OCI-LY7 (cell line): ENCODE data around the gene AKAP7. TPM values are rescaled to one million over a fixed set of nuclear protein-coding genes. Genes with fewer than 3 reads are reported as not detected.

Source experiments
- BruUV-seq: library from RNA; stranded (reverse); fragments of 400-500 nt; replicated peaks from 2 replicates; lab custom pipeline; 2021; lab: Mats Ljungman, UMichigan
- CTCF ChIA-PET: fragments of 300-600 bp; sonication (Branson Sonifier 250); formaldehyde crosslinking; loops from one replicate; lab custom pipeline; 2022; ENCODE audit warnings: antibody characterized with exemption; ENCODE audit not compliant: unreplicated experiment; lab: Charles Lee
- POLR2A ChIA-PET: fragments of 300-600 bp; sonication (Branson Sonifier 250); formaldehyde crosslinking; loops from one replicate; lab custom pipeline; 2022; ENCODE audit warnings: antibody characterized with exemption; lab: Charles Lee
- DNase-seq: peaks from one replicate; pipeline ENCODE4 v3.0.0-alpha.2; 2015; ENCODE audit warnings: low spot score
- H2AFZ ChIP-seq: fragments of 200-600 bp; sonication (generic), shearing (Covaris generic); 2 replicates; pipeline ENCODE4 v1.6.1; 2014; ENCODE audit warnings: mild to moderate bottlenecking, antibody characterized with exemption, low read length, moderate library complexity
- H3K27ac ChIP-seq: fragments of 200-600 bp; sonication (generic); 2 replicates; pipeline ENCODE4 v1.5.1; 2014; ENCODE audit warnings: mixed run types, low read depth, mild to moderate bottlenecking, moderate library complexity, low read length, inconsistent platforms; ENCODE audit not compliant: poor library complexity, severe bottlenecking
- H3K36me3 ChIP-seq: fragments of 200-600 bp; sonication (generic); 2 replicates; pipeline ENCODE4 v1.6.1; 2014; ENCODE audit warnings: mild to moderate bottlenecking, antibody characterized with exemption, low read length, moderate library complexity, mixed read lengths; ENCODE audit not compliant: insufficient read depth
- H3K4me1 ChIP-seq: fragments of 200-600 bp; sonication (generic); 2 replicates; pipeline ENCODE4 v1.5.1; 2014; ENCODE audit warnings: mild to moderate bottlenecking, low read length; ENCODE audit not compliant: insufficient read depth, poor library complexity, severe bottlenecking
- H3K4me2 ChIP-seq: fragments of 200-600 bp; sonication (generic); 2 replicates; pipeline ENCODE4 v1.6.1; 2014; ENCODE audit warnings: mild to moderate bottlenecking, low read length
- H3K4me3 ChIP-seq: fragments of 200-600 bp; sonication (generic); 2 replicates; pipeline ENCODE4 v1.5.1; 2014; ENCODE audit warnings: mild to moderate bottlenecking, low read depth, low read length; ENCODE audit not compliant: poor library complexity, severe bottlenecking
- H3K79me2 ChIP-seq: fragments of 200-600 bp; sonication (generic); 2 replicates; pipeline ENCODE4 v1.6.1; 2016; ENCODE audit warnings: low read depth, mild to moderate bottlenecking, low read length, moderate library complexity, mixed read lengths; ENCODE audit not compliant: insufficient read depth
- H3K9me2 ChIP-seq: fragments of 200-600 bp; sonication (generic); 2 replicates; pipeline ENCODE4 v1.6.1; 2016; ENCODE audit warnings: mild to moderate bottlenecking, low read length, mixed read lengths; ENCODE audit not compliant: insufficient read depth
- H3K9me3 ChIP-seq: fragments of 200-600 bp; sonication (generic); 2 replicates; pipeline ENCODE4 v1.6.1; 2014; ENCODE audit warnings: mild to moderate bottlenecking, mixed run types, low read length, mixed read lengths
- H4K20me1 ChIP-seq: fragments of 200-600 bp; sonication (generic); 2 replicates; pipeline ENCODE4 v1.6.1; 2014; ENCODE audit warnings: mild to moderate bottlenecking, antibody characterized with exemption, low read length, moderate library complexity, mixed read lengths; ENCODE audit not compliant: insufficient read depth
- EZH2phosphoT487 ChIP-seq: fragments of 200-600 bp; sonication (generic); IDR thresholded peaks from 2 replicates; pipeline ENCODE4 v1.6.1; 2018; ENCODE audit warnings: low read depth, borderline replicate concordance, mild to moderate bottlenecking, mixed run types, antibody characterized with exemption, low read length, moderate library complexity, mixed read lengths
- intact Hi-C: fragments of 100-400 bp; cut with micrococcal nuclease; formaldehyde crosslinking; loops from one replicate; pipeline ENCODE4 v1.10.0; 2022; ENCODE audit not compliant: unreplicated experiment
- total RNA-seq, 2 experiments: library from RNA; depleted of rRNA in 1 of 2; stranded (reverse); fragments of >200 nt in 1 of 2; shearing (Covaris generic) in 1 of 2; gene quantifications; 2 replicates each; pipeline ENCODE4 v1.2.3, GENCODE V29; 2014 to 2022
- TF ChIP-seq, protein P1 (sequence below): fragments of 200-600 bp; sonication (generic); conservative IDR thresholded peaks from 2 replicates; pipeline ENCODE4 v1.5.1; 2014; ENCODE audit warnings: mild to moderate bottlenecking, antibody characterized with exemption, low read length, moderate library complexity, mixed read lengths

AKAP7 gene
- total RNA-seq, 2 experiments from 2014 or later, result 5.6 to 6.9 TPM

DNA sequence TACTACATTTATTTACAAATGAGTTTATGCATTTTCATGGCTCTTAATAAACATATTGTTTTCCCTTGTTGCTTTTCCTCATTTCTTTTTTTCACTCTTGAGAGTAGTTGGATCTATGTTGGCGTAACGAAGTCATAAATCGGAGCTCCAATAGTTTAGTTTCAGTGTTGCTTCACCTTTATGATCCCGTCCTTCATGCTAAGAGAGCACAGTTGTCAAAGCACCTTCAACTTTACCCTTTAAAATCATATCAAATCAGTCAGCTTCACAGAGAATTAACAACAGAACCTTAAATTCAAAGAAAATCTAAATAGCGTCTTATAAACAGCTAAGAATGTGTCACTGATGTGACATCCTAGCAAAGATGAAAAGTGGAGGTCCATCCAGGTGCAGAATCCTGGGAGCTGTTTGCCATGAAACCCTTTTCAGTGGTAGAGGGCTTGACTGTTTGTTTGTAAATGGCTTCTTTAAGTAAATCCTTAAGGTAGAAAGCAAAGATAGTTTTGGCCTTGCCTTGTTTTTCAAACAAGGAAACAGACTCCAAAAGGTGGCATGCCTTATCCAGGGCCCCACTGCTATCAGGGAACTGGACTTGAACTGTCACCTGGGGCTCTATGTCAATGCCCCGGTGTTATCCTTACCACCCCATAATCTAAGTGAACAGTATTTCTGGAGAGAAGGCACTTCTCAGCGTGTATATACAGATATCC lies 148.4 kb downstream of the AKAP7 start:
- H2AFZ ChIP-seq, result no peak overlapping the region
- no peak overlapping the region for H3K4me2 ChIP-seq
- TF ChIP-seq, protein P1, sequence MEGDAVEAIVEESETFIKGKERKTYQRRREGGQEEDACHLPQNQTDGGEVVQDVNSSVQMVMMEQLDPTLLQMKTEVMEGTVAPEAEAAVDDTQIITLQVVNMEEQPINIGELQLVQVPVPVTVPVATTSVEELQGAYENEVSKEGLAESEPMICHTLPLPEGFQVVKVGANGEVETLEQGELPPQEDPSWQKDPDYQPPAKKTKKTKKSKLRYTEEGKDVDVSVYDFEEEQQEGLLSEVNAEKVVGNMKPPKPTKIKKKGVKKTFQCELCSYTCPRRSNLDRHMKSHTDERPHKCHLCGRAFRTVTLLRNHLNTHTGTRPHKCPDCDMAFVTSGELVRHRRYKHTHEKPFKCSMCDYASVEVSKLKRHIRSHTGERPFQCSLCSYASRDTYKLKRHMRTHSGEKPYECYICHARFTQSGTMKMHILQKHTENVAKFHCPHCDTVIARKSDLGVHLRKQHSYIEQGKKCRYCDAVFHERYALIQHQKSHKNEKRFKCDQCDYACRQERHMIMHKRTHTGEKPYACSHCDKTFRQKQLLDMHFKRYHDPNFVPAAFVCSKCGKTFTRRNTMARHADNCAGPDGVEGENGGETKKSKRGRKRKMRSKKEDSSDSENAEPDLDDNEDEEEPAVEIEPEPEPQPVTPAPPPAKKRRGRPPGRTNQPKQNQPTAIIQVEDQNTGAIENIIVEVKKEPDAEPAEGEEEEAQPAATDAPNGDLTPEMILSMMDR, result no peak
- TF ChIP-seq EZH2phosphoT487, result no peak
- peaks cover 9% of the 10 kb centered on the region for H3K4me1 ChIP-seq
- no peaks in the 10 kb centered on the region for H3K9me3 ChIP-seq
- H4K20me1 ChIP-seq, result no peaks in the 10 kb centered on the region
- intact Hi-C loops, result no loop called here
- no peaks in the 10 kb centered on the region for H3K36me3 ChIP-seq
- no TSS peak for BruUV-seq
- CTCF ChIA-PET, result no interaction called here
- no peak for DNase-seq
- H3K79me2 ChIP-seq, result no peaks in the 10 kb centered on the region
- no peak overlapping the region for H3K4me3 ChIP-seq
- no peak overlapping the region for H3K27ac ChIP-seq
- POLR2A ChIA-PET, result interaction anchor here (0.7 to 1.7 kb wide), 3 partner anchors 10 to 75 kb away, joined by 3 to 6 read pairs (median 3); no protein-coding TSS in a partner anchor
- H3K9me2 ChIP-seq, result no peaks in the 10 kb centered on the region

DNA sequence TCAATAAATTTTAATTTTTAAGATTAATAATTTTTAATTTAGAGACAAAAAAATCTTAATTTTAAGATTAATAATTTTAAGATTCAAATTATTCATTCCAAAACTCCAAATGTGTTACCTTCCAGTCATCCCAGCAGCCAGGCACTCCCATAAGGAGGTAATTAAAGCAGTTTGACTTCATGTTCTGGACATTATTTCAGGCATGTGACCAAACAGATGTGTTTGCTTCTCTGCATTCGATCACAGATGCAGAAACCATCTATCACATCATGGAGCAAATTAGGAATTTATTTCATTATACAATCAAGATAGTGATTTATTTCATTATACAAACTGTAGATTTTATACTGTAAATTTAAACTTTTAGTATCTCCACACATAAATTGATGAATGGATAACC lies 150.3 kb downstream of the AKAP7 start:
- DNase-seq, result no peak
- ChIA-PET POLR2A (no interaction called here), CTCF (no interaction called here)
- intact Hi-C loops, result no loop called here
- Histone ChIP-seq H3K79me2 (no peaks in the 10 kb centered on the region), H3K4me1 (peaks cover 9% of the 10 kb centered on the region), H3K36me3 (no peaks in the 10 kb centered on the region), H3K9me3 (no peaks in the 10 kb centered on the region), H4K20me1 (no peaks in the 10 kb centered on the region), H2AFZ (no peak overlapping the region), H3K9me2 (no peaks in the 10 kb centered on the region), H3K4me3 (no peak overlapping the region), H3K4me2 (no peak overlapping the region), H3K27ac (no peak overlapping the region)
- no TSS peak for BruUV-seq
- TF ChIP-seq EZH2phosphoT487, result no peak
- TF ChIP-seq, protein P1, result no peak

DNA sequence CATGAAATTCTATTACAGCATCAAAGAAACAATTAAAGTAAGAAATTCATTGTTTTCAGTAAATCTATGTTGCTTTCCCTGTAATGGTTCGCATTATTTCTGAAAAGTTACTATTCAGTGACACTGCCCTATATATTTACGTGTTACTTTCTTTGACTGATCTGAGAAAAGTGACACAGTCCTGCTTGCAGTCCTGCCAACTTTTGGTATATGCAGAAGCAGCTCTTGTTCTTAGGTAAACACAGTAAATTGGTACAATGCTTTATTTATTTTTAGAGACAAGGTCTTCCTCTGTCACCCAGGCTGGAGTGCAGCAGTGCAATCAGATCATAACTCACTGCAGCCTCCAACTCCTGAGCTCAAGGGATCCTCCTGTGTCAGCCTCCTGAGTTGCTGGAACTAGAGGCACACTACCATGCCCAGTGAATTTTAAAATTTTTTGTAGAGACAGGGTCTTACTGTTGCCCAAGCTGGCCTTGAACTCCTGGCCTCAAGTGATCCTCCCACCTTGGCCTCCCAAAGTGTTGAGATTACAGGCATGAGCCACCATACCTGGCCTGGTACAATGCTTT lies 151.3 kb downstream of the AKAP7 start:
- Histone ChIP-seq H3K4me1 (peaks cover 4% of the 10 kb centered on the region), H3K4me2 (no peak overlapping the region), H3K4me3 (no peak overlapping the region), H3K9me3 (no peaks in the 10 kb centered on the region), H3K27ac (no peak overlapping the region), H3K9me2 (no peaks in the 10 kb centered on the region), H3K79me2 (no peaks in the 10 kb centered on the region), H3K36me3 (no peaks in the 10 kb centered on the region), H2AFZ (no peak overlapping the region), H4K20me1 (no peaks in the 10 kb centered on the region)
- no peak for TF ChIP-seq EZH2phosphoT487
- TF ChIP-seq, protein P1, result no peak
- BruUV-seq, result no TSS peak
- POLR2A ChIA-PET, result interaction anchor here (0.7 kb wide), 1 partner anchor 45 kb away, joined by 3 read pairs; no protein-coding TSS in a partner anchor
- CTCF ChIA-PET, result no interaction called here
- intact Hi-C loops, result no loop called here
- DNase-seq, result no peak
